ENCODE data around the gene CSTF3. TPM values are rescaled to one million over a fixed set of nuclear protein-coding genes. Genes with fewer than 3 reads are reported as not detected.

The CSTF3 gene
- total and polyA plus RNA-seq, 10 of the 15 experiments (the other 5 are each of a cell fraction or from before 2014, with no cell fraction given): 25.4 to 63.5 (median 49.5) TPM

DNA sequence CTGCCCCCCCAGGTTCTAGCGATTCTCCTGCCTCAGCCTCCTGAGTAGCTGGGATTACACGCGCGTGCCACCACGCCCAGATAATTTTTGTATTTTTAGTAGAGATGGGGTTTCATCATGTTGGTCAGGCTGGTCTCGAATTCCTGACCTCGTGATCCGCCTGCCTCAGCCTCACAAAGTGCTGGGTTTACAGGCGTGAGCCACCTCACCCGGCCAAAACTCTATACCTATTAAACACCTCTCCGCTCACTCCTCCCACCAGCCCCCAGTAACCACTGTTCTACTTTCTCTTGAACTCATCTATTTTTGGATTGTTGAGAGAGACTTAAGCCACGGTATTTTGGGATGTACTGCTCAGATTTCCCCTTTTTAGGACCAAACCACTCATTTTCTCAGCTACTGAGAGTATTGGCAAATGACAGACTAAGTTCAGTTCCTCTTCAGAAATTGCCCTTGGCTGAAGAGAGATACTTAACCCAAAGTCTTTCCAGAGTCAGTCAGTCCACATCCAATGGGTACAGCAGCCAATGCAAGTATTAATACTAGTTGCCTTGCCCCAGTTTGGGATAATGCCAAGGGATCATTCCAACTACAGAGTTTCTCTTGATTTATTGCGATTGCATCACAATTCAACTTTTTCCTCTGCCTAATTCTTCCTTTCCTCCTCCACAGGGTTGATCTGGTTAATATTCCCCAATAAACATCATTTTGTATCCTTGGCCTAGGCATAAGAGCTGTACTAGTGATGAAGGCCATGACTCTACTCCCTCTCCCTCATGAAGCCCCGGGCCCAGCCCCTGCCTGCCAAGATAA lies 36.8 kb upstream of the CSTF3 start (continued):
- TF ChIP-seq PAX5 (IDR thresholded peaks at IDR 0.05; ENCODE audit: borderline replicate concordance, low read depth, low read length) (no peak), TCF7 (IDR thresholded peaks at IDR 0.05; ENCODE audit: borderline replicate concordance) (no peak)

DNA sequence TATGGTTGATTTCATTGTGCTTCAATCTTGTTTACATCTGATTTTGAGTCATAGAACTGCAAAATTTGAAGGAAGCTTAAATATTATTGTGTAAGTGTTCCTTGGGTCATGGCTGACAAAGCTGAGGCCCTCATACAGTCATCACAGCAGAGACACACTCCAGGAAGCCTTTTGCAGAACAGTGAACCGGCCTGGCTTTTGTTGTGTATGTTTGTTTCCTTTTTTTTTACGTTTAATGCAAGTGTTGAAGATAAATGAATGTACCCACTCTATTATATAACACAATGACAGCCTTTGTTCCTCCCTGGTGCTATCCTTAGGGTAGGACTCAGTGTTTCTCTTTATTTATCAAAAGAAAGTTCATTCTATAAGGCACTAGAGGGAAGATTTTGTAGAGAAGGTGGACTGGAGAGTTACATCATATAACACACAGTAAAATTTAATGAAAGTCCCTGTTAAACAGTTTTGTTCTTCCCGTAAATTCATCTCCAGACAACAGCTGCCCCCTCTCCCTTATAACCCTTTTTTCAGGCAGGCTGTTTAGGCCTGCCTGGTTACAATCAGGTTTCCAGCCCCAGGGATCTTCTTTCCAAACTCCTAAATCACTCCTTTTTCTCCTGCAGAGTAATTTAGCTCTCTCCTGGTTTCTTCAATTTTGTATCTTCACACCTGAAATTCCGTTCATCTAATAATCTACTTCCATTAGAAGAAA lies 34.3 kb upstream of the CSTF3 start:
- no peak for DNase-seq (ENCODE audit: low read depth, low spot score)
- no peak for FAIRE-seq
- no peak overlapping the region for H2AFZ ChIP-seq (ENCODE audit: control insufficient read depth, low read depth, low read length)
- no TSS peak for BruUV-seq (replicated peaks)
- H3K4me2 ChIP-seq (ENCODE audit: control insufficient read depth, insufficient read depth): no peak overlapping the region
- SMC1A ChIA-PET (ENCODE audit: uncharacterized antibody, unreplicated experiment): no interaction called here
- CTCF ChIA-PET: no interaction called here
- no peak for TF ChIP-seq CHD4 (IDR thresholded peaks at IDR 0.05)
- TF ChIP-seq IRF4 (IDR thresholded peaks at IDR 0.05; ENCODE audit: low read depth, low read length): no peak
- no peak for TF ChIP-seq POLR2A (IDR thresholded peaks at IDR 0.05; ENCODE audit: low read depth, low read length)
- no peak for TF ChIP-seq SIN3A (IDR thresholded peaks at IDR 0.05; ENCODE audit: low read depth, low read length)
- no peak for TF ChIP-seq NFIC (IDR thresholded peaks at IDR 0.05; ENCODE audit: low read depth, low read length)
- TF ChIP-seq, protein P1, sequence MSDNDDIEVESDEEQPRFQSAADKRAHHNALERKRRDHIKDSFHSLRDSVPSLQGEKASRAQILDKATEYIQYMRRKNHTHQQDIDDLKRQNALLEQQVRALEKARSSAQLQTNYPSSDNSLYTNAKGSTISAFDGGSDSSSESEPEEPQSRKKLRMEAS (IDR thresholded peaks at IDR 0.05; ENCODE audit: low read depth, low read length): no peak
- no peak for TF ChIP-seq STAT3 (IDR thresholded peaks at IDR 0.05; ENCODE audit: low read depth, low read length)
- TF ChIP-seq ZNF207 (IDR thresholded peaks at IDR 0.05; ENCODE audit: borderline replicate concordance): no peak
- no peak for TF ChIP-seq RUNX3 (IDR thresholded peaks at IDR 0.05; ENCODE audit: low read length)
- TF ChIP-seq, protein P2, sequence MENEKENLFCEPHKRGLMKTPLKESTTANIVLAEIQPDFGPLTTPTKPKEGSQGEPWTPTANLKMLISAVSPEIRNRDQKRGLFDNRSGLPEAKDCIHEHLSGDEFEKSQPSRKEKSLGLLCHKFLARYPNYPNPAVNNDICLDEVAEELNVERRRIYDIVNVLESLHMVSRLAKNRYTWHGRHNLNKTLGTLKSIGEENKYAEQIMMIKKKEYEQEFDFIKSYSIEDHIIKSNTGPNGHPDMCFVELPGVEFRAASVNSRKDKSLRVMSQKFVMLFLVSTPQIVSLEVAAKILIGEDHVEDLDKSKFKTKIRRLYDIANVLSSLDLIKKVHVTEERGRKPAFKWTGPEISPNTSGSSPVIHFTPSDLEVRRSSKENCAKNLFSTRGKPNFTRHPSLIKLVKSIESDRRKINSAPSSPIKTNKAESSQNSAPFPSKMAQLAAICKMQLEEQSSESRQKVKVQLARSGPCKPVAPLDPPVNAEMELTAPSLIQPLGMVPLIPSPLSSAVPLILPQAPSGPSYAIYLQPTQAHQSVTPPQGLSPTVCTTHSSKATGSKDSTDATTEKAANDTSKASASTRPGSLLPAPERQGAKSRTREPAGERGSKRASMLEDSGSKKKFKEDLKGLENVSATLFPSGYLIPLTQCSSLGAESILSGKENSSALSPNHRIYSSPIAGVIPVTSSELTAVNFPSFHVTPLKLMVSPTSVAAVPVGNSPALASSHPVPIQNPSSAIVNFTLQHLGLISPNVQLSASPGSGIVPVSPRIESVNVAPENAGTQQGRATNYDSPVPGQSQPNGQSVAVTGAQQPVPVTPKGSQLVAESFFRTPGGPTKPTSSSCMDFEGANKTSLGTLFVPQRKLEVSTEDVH (IDR thresholded peaks at IDR 0.05; ENCODE audit: low read depth, partially characterized antibody): no peak
- TF ChIP-seq, protein P3, sequence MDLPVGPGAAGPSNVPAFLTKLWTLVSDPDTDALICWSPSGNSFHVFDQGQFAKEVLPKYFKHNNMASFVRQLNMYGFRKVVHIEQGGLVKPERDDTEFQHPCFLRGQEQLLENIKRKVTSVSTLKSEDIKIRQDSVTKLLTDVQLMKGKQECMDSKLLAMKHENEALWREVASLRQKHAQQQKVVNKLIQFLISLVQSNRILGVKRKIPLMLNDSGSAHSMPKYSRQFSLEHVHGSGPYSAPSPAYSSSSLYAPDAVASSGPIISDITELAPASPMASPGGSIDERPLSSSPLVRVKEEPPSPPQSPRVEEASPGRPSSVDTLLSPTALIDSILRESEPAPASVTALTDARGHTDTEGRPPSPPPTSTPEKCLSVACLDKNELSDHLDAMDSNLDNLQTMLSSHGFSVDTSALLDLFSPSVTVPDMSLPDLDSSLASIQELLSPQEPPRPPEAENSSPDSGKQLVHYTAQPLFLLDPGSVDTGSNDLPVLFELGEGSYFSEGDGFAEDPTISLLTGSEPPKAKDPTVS (IDR thresholded peaks at IDR 0.05; ENCODE audit: low read depth, low read length): no peak
- intact Hi-C loops (cut with micrococcal nuclease; ENCODE audit: unreplicated experiment) (no loop called here), in situ Hi-C loops (cut with MboI) (no loop called here)
- ATAC-seq: no peak
- no peaks in the 10 kb centered on the region for H3K9me3 ChIP-seq (replicated peaks; ENCODE audit: control insufficient read depth, insufficient read depth, low read length)
- H3K4me3 ChIP-seq: no peak overlapping the region
- H3K9ac ChIP-seq (ENCODE audit: control insufficient read depth, insufficient read depth, low read length): no peak overlapping the region
- no peaks in the 10 kb centered on the region for H3K4me1 ChIP-seq (ENCODE audit: control insufficient read depth, insufficient read depth, low read length)
- H4K20me1 ChIP-seq (ENCODE audit: control insufficient read depth, insufficient read depth): no peaks in the 10 kb centered on the region
- POLR2A ChIA-PET: no interaction called here
- 74% methylated on average over 4 of the region's 4 CpGs for WGBS (ENCODE audit: insufficient coverage, insufficient replicate concordance, low lambda C conversion rate, missing lambda C conversion rate)
- H3K36me3 ChIP-seq (ENCODE audit: control insufficient read depth in 2 of 2, insufficient read depth in 2 of 2, low read length in 1 of 2): no peaks in the 10 kb centered on the region
- no peak overlapping the region for H3K27ac ChIP-seq (ENCODE audit: control insufficient read depth, insufficient read depth)
- no peaks in the 10 kb centered on the region for H3K27me3 ChIP-seq (replicated peaks in 1 of 2; ENCODE audit: control insufficient read depth in 2 of 2, insufficient read depth in 2 of 2, low read length in 1 of 2)
- RAD21 ChIA-PET (ENCODE audit: unreplicated experiment): no interaction called here
- no peaks in the 10 kb centered on the region for H3K79me2 ChIP-seq (ENCODE audit: control insufficient read depth, insufficient read depth, low read length)

Measured in GM12878 (cell line).